SK-N-SH (cell line): ENCODE data around the gene FEV.

Source experiments
- CTCF ChIP-seq: fragments of 200-600 bp; sonication (generic); IDR thresholded peaks from 2 replicates; pipeline ENCODE4 v1.6.1; 2017; ENCODE audit warnings: antibody characterized with exemption, mild to moderate bottlenecking, moderate library complexity
- EP300 ChIP-seq, 2 experiments: IDR thresholded peaks; 2 replicates each; pipeline versions ENCODE4 v1.4.0 to v1.6.1; 2012; ENCODE audit warnings: borderline replicate concordance in 1 of 2, low read depth in 1 of 2, low read length in 1 of 2
- EZH2phosphoT487 ChIP-seq: fragments of 200-600 bp; sonication (generic); IDR thresholded peaks from 2 replicates; pipeline ENCODE4 v1.6.1; 2017; ENCODE audit warnings: low read depth, mixed run types, mild to moderate bottlenecking, antibody characterized with exemption, moderate library complexity, borderline replicate concordance
- IRF3 ChIP-seq: fragments of 150-350 bp; IDR thresholded peaks from 2 replicates; pipeline ENCODE4 v1.6.1; 2016; ENCODE audit warnings: mild to moderate bottlenecking, low read depth, low read length
- NFIC ChIP-seq: IDR thresholded peaks from 2 replicates; pipeline ENCODE4 v1.4.0; 2012; ENCODE audit warnings: borderline replicate concordance
- NRF1 ChIP-seq: IDR thresholded peaks from 2 replicates; pipeline ENCODE4 v1.6.1; 2012; ENCODE audit warnings: low read depth, mild to moderate bottlenecking, low read length
- POLR2AphosphoS5 ChIP-seq: IDR thresholded peaks from 2 replicates; pipeline ENCODE4 v1.6.1; 2012; ENCODE audit warnings: low read depth, low read length
- RFX5 ChIP-seq: IDR thresholded peaks from 2 replicates; pipeline ENCODE4 v1.6.1; 2012; ENCODE audit warnings: mild to moderate bottlenecking, improper control_type of control experiment, low read length
- SIN3A ChIP-seq: IDR thresholded peaks from 2 replicates; pipeline ENCODE4 v1.6.1; 2012; ENCODE audit warnings: low read depth, mild to moderate bottlenecking, low read length, moderate library complexity, borderline replicate concordance
- SMC3 ChIP-seq: IDR thresholded peaks from 2 replicates; pipeline ENCODE4 v1.6.1; 2012; ENCODE audit warnings: low read depth, low read length, improper control_type of control experiment
- TAF1 ChIP-seq: IDR thresholded peaks from 2 replicates; pipeline ENCODE4 v1.6.1; 2012; ENCODE audit warnings: low read depth, mild to moderate bottlenecking, low read length, moderate library complexity, borderline replicate concordance
- USF1 ChIP-seq: IDR thresholded peaks from 2 replicates; pipeline ENCODE4 v1.4.0; 2012; ENCODE audit warnings: low read depth, borderline replicate concordance
- ZBTB33 ChIP-seq: IDR thresholded peaks from 2 replicates; pipeline ENCODE4 v1.4.0; 2012; ENCODE audit warnings: low read depth, borderline replicate concordance

- no peak for TF ChIP-seq TAF1
- no peak for TF ChIP-seq EP300 (IDR thresholded peaks at IDR 0.05; ENCODE audit: borderline replicate concordance in 1 of 2, low read depth in 1 of 2, low read length in 1 of 2)
- TF ChIP-seq POLR2AphosphoS5: no peak
- TF ChIP-seq EZH2phosphoT487: no peak
- no peak for TF ChIP-seq USF1
- no peak for TF ChIP-seq CTCF
- no peak for TF ChIP-seq NRF1
- TF ChIP-seq ZBTB33: no peak
- no peak for TF ChIP-seq NFIC
- TF ChIP-seq IRF3: no peak
- no peak for TF ChIP-seq RFX5
- no peak for TF ChIP-seq SIN3A
- no peak for TF ChIP-seq SMC3
Measured at GRCh38 chr2:219027511-219028055, 42.6 kb upstream of the FEV start.
